SK-N-SH (cell line): Measurements from ENCODE around the gene TUBA4A.

Experiments used
- CHD2 ChIP-seq: fragments of 150-350 bp; IDR thresholded peaks from 2 replicates; pipeline ENCODE4 v1.6.1; 2018; ENCODE audit warnings: low read length; ENCODE audit not compliant: partially characterized antibody
- FOXM1 ChIP-seq: IDR thresholded peaks from 2 replicates; pipeline ENCODE4 v1.4.0; 2012; ENCODE audit warnings: low read depth, mild to moderate bottlenecking
- NRF1 ChIP-seq: IDR thresholded peaks from 2 replicates; pipeline ENCODE4 v1.6.1; 2012; ENCODE audit warnings: low read depth, mild to moderate bottlenecking, low read length
- RXRA ChIP-seq: IDR thresholded peaks from 2 replicates; pipeline ENCODE4 v1.4.0; 2012; ENCODE audit warnings: low read depth, mild to moderate bottlenecking, borderline replicate concordance
- SIN3A ChIP-seq: IDR thresholded peaks from 2 replicates; pipeline ENCODE4 v1.6.1; 2012; ENCODE audit warnings: low read depth, mild to moderate bottlenecking, low read length, moderate library complexity, borderline replicate concordance
- TEAD4 ChIP-seq: IDR thresholded peaks from 2 replicates; pipeline ENCODE4 v1.4.0; 2012; ENCODE audit warnings: mild to moderate bottlenecking, borderline replicate concordance; ENCODE audit not compliant: insufficient read depth
- TF ChIP-seq, protein P1 (sequence below): fragments of 200-600 bp; sonication (generic); IDR thresholded peaks from 2 replicates; pipeline ENCODE4 v1.6.1; 2017; ENCODE audit warnings: antibody characterized with exemption, mild to moderate bottlenecking, moderate library complexity
- TF ChIP-seq, protein P2 (sequence below): IDR thresholded peaks from 2 replicates; pipeline ENCODE4 v1.4.0; 2012; ENCODE audit warnings: low read depth, borderline replicate concordance
- TF ChIP-seq, protein P3 (sequence below): fragments of 150-350 bp; IDR thresholded peaks from 2 replicates; pipeline ENCODE4 v1.6.1; 2017; ENCODE audit warnings: antibody characterized with exemption, low read length, low read depth, borderline replicate concordance

DNA sequence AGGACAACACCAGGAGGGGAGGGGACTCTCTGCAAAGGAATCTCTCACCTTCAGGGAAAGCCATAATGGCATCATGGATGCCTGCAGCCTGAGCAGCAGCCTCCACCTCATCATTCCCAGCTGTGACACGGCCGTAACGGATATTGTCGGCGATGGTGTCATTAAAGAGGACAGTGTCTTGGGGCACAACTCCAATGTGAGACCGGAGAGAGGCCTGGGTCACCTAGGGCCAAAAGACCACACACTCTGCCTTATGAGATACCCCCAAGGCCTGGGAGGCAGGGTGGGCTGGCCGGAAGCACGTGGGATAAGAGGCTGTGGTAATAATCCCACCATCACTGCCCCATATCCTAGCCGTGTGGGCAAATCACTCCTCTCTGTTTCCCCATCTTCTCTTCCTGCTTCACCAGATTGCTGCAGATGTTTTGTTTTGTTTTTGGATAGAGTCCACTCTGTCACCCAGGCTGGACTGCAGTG, 42.8 kb downstream of the TUBA4A start:
- no peak for TF ChIP-seq NRF1
- TF ChIP-seq, protein P1, sequence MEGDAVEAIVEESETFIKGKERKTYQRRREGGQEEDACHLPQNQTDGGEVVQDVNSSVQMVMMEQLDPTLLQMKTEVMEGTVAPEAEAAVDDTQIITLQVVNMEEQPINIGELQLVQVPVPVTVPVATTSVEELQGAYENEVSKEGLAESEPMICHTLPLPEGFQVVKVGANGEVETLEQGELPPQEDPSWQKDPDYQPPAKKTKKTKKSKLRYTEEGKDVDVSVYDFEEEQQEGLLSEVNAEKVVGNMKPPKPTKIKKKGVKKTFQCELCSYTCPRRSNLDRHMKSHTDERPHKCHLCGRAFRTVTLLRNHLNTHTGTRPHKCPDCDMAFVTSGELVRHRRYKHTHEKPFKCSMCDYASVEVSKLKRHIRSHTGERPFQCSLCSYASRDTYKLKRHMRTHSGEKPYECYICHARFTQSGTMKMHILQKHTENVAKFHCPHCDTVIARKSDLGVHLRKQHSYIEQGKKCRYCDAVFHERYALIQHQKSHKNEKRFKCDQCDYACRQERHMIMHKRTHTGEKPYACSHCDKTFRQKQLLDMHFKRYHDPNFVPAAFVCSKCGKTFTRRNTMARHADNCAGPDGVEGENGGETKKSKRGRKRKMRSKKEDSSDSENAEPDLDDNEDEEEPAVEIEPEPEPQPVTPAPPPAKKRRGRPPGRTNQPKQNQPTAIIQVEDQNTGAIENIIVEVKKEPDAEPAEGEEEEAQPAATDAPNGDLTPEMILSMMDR: no peak
- no peak for TF ChIP-seq RXRA
- TF ChIP-seq, protein P2, sequence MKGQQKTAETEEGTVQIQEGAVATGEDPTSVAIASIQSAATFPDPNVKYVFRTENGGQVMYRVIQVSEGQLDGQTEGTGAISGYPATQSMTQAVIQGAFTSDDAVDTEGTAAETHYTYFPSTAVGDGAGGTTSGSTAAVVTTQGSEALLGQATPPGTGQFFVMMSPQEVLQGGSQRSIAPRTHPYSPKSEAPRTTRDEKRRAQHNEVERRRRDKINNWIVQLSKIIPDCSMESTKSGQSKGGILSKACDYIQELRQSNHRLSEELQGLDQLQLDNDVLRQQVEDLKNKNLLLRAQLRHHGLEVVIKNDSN: no peak
- TF ChIP-seq CHD2: no peak
- TF ChIP-seq, protein P3, sequence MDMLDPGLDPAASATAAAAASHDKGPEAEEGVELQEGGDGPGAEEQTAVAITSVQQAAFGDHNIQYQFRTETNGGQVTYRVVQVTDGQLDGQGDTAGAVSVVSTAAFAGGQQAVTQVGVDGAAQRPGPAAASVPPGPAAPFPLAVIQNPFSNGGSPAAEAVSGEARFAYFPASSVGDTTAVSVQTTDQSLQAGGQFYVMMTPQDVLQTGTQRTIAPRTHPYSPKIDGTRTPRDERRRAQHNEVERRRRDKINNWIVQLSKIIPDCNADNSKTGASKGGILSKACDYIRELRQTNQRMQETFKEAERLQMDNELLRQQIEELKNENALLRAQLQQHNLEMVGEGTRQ: no peak
- no peak for TF ChIP-seq FOXM1
- no peak for TF ChIP-seq SIN3A
- no peak for TF ChIP-seq TEAD4
